A549 treated with ZK216348 at 1 μM for 4 hours (cell line): ENCODE results near the gene PLSCR3. TPM values are rescaled to one million over a fixed set of nuclear protein-coding genes. Genes with fewer than 3 reads are reported as not detected.

Experiments used
- total RNA-seq: library from RNA; stranded (reverse); fragments of 200-300 nt; extraction: Qiagen RNA extraction; gene quantifications from 5 replicates; pipeline ENCODE4 v1.2.3, GENCODE V29; 2022; ENCODE audit warnings: low read depth

Gene PLSCR3
- total RNA-seq: 29.3 to 48.8 TPM (median 39.6 TPM) in 5 replicates

GRCh38 chr17:7394452-7395191 lies at the start of gene PLSCR3:
Gene PLSCR3 (minus strand): TSS chr17:7394525. CDS start chr17:7394110, 415 bp downstream.

GRCh38 chr17:7439462-7440112 lies 45.3 kb upstream of the PLSCR3 start, which contains the start of gene FGF11:
Gene FGF11 (plus strand): TSS chr17:7439512. CDS start chr17:7439621, 109 bp downstream.

GRCh38 chr17:7428557-7428956 lies 34.2 kb upstream of the PLSCR3 start, which contains the start of gene SPEM3:
Gene SPEM3 (plus strand): TSS chr17:7428857. CDS start chr17:7428903, 46 bp downstream.

GRCh38 chr17:7425316-7425715 lies 31.0 kb upstream of the PLSCR3 start, which contains the start of gene SPEM2:
Gene SPEM2 (plus strand): TSS chr17:7425616. CDS start chr17:7425689, 73 bp downstream.

GRCh38 chr17:7419819-7420610 lies 25.7 kb upstream of the PLSCR3 start, which contains the start of gene SPEM1:
Gene SPEM1 (plus strand): TSS chr17:7420324. CDS start chr17:7420385, 61 bp downstream.

GRCh38 chr17:7407485-7408251 lies 13.3 kb upstream of the PLSCR3 start, which contains the start of gene NLGN2:
Gene NLGN2 (plus strand): TSS chr17:7407845. CDS start chr17:7408256, 411 bp downstream.

GRCh38 chr17:7403977-7404736 lies 9.8 kb upstream of the PLSCR3 start, which contains the start of gene TMEM256:
Gene TMEM256 (minus strand): TSS chr17:7404097. CDS start chr17:7404084, 13 bp downstream.

GRCh38 chr17:7380855-7381683 lies 13.3 kb downstream of the PLSCR3 start, which contains the start of gene TNK1:
Gene TNK1 (plus strand): TSS chr17:7381089. CDS start chr17:7382927, 1,838 bp downstream.

GRCh38 chr17:7355053-7355452 lies 39.3 kb downstream of the PLSCR3 start, which contains the start of gene TMEM95:
Gene TMEM95 (plus strand): TSS chr17:7355156. CDS start chr17:7355205, 49 bp downstream.

GRCh38 chr17:7351665-7352502 lies 42.4 kb downstream of the PLSCR3 start, which contains the start of gene KCTD11:
Gene KCTD11 (plus strand): TSS chr17:7352162.

Other genes starting within 250 kb of the PLSCR3 start
- gene ASGR1, start 215.2 kb downstream of the PLSCR3 start, total RNA-seq: 0.69 to 2.2 TPM (median 1.1 TPM) in 5 replicates
- gene DLG4, start 174.7 kb downstream of the PLSCR3 start, total RNA-seq: 5.1 to 8.9 TPM (median 7.9 TPM) in 5 replicates
- gene ACADVL, start 174.6 kb downstream of the PLSCR3 start, total RNA-seq: 303 to 481 TPM (median 423 TPM) in 5 replicates
- gene DVL2, start 160.0 kb downstream of the PLSCR3 start, total RNA-seq: 23.8 to 44.5 TPM (median 38.9 TPM) in 5 replicates
- 82.5 to 108 TPM (median 92.1 TPM) in 5 replicates for gene PHF23, start 155.1 kb downstream of the PLSCR3 start, total RNA-seq
- gene GABARAP, start 152.1 kb downstream of the PLSCR3 start, total RNA-seq: 646 to 813 TPM (median 659 TPM) in 5 replicates
- gene CTDNEP1, start 142.8 kb downstream of the PLSCR3 start, total RNA-seq: 216 to 257 TPM (median 229 TPM) in 5 replicates
- gene ELP5, start 142.3 kb downstream of the PLSCR3 start, total RNA-seq: 101 to 153 TPM (median 123 TPM) in 5 replicates
- gene CLDN7, start 132.0 kb downstream of the PLSCR3 start, total RNA-seq: 0.29 to 2.9 TPM (median 1.6 TPM) in 5 replicates
- 0.20 to 0.42 TPM (median 0.27 TPM) in 5 replicates for gene SLC2A4, start 112.8 kb downstream of the PLSCR3 start, total RNA-seq
- gene YBX2, start 99.9 kb downstream of the PLSCR3 start, total RNA-seq: 0.19 to 0.84 TPM (median 0.47 TPM) in 5 replicates
- 1,510 to 1,758 TPM (median 1,707 TPM) in 5 replicates for gene EIF5A, start 86.9 kb downstream of the PLSCR3 start, total RNA-seq
- 96.6 to 116 TPM (median 107 TPM) in 5 replicates for gene GPS2, start 79.2 kb downstream of the PLSCR3 start, total RNA-seq
- gene NEURL4, start 65.2 kb downstream of the PLSCR3 start, total RNA-seq: 17.1 to 38.9 TPM (median 32.2 TPM) in 5 replicates
- 2.9 to 5.3 TPM (median 3.1 TPM) in 5 replicates for gene ACAP1, start 58.0 kb downstream of the PLSCR3 start, total RNA-seq
- 10.1 to 14.9 TPM (median 13.1 TPM) in 5 replicates for gene KCTD11, start 42.4 kb downstream of the PLSCR3 start, total RNA-seq
- gene TMEM95, start 39.4 kb downstream of the PLSCR3 start, total RNA-seq: not detected in 5 replicates
- gene TNK1, start 13.4 kb downstream of the PLSCR3 start, total RNA-seq: 1.3 to 1.9 TPM (median 1.8 TPM) in 5 replicates
- gene TMEM256, start 9.6 kb upstream of the PLSCR3 start, total RNA-seq: 179 to 229 TPM (median 210 TPM) in 5 replicates
- gene NLGN2, start 13.3 kb upstream of the PLSCR3 start, total RNA-seq: 11.6 to 21.8 TPM (median 19.1 TPM) in 5 replicates
- not detected in 5 replicates for gene SPEM1, start 25.8 kb upstream of the PLSCR3 start, total RNA-seq
- gene SPEM2, start 31.1 kb upstream of the PLSCR3 start, total RNA-seq: not detected in 5 replicates
- gene SPEM3, start 34.3 kb upstream of the PLSCR3 start, total RNA-seq: not detected in 5 replicates
- gene TMEM102, start 40.9 kb upstream of the PLSCR3 start, total RNA-seq: 9.4 to 14.9 TPM (median 13.7 TPM) in 5 replicates
- gene FGF11, start 45.0 kb upstream of the PLSCR3 start, total RNA-seq: 0.99 to 1.7 TPM (median 1.0 TPM) in 5 replicates
- gene CHRNB1, start 50.5 kb upstream of the PLSCR3 start, total RNA-seq: 6.9 to 9.9 TPM (median 9.7 TPM) in 5 replicates
- 18.5 to 27.9 TPM (median 24.6 TPM) in 5 replicates for gene ZBTB4, start 85.1 kb upstream of the PLSCR3 start, total RNA-seq
- not detected in 5 replicates for gene SLC35G6, start 86.9 kb upstream of the PLSCR3 start, total RNA-seq
- gene POLR2A, start 89.8 kb upstream of the PLSCR3 start, total RNA-seq: 47.9 to 98.5 TPM (median 85.3 TPM) in 5 replicates
- gene TNFSF12, start 154.5 kb upstream of the PLSCR3 start, total RNA-seq: 7.8 to 14.5 TPM (median 12.5 TPM) in 5 replicates
- gene TNFSF13, start 164.2 kb upstream of the PLSCR3 start, total RNA-seq: 0.09 to 1.5 TPM (median 0.57 TPM) in 5 replicates
- gene SENP3, start 167.4 kb upstream of the PLSCR3 start, total RNA-seq: 96.5 to 108 TPM (median 105 TPM) in 5 replicates
- 23.3 to 40.6 TPM (median 33.0 TPM) in 5 replicates for gene CD68, start 185.1 kb upstream of the PLSCR3 start, total RNA-seq
- 110 to 132 TPM (median 116 TPM) in 5 replicates for gene MPDU1, start 189.3 kb upstream of the PLSCR3 start, total RNA-seq
- 0.22 to 0.34 TPM (median 0.30 TPM) in 5 replicates for gene SOX15, start 195.6 kb upstream of the PLSCR3 start, total RNA-seq
- 45.1 to 62.0 TPM (median 57.6 TPM) in 5 replicates for gene FXR2, start 220.4 kb upstream of the PLSCR3 start, total RNA-seq
- 58.1 to 95.8 TPM (median 79.3 TPM) in 5 replicates for gene SAT2, start 233.3 kb upstream of the PLSCR3 start, total RNA-seq
- gene SHBG, start 235.6 kb upstream of the PLSCR3 start, total RNA-seq: 0.32 to 1.1 TPM (median 0.62 TPM) in 5 replicates